HG03060 (cell line): ENCODE results near the gene SALL1.

Experiments
- ATAC-seq: cut with Tn5 transposase; IDR thresholded peaks from one replicate; pipeline ENCODE4 v1.9.1; 2021; ENCODE audit warnings: low read depth, moderate number of reproducible peaks; ENCODE audit not compliant: unreplicated experiment

SALL1 gene

DNA sequence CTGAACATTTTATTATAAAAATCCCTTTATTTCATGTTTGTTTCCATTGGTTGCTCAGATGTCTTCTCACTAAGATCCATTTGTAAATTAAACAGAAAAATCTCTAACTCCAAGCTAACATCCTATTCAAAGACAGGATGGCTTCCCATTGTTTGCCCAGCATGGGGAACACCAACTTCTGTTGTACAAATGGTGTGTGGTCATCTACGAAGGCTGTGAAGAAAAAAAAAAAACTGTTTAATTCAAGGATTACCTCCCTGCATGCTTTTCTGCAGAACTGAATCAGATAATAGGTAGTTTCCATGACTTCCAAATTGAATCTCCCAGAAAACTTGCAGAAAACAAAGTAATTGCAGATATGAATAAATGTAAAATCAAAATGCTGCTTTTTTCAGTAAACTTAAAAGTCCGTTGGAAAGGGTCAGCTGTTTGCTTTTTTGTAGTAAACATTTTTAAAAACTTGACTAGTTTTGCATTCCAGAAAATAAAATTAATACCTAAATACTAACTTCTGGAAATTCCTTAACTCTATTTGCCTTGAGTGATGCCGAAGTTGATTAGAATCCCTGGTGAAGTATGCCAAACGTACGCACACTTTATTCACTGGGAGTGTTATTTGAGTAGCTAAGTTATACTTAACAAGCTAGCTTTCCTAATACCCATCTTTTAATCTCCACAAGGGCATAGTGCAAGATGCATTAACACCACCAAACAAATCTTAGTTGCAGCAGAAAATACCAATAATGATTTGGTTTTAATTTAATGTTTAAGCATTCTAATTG lies 7.7 kb downstream of the SALL1 start:
- no peak for ATAC-seq

- no peak for ATAC-seq
Measured at GRCh38 chr16:51141541-51141940, 9.5 kb downstream of the SALL1 start.

GRCh38 chr16:51141106-51141505 lies 10.0 kb downstream of the SALL1 start:
- ATAC-seq: no peak

- no peak for ATAC-seq
Measured at GRCh38 chr16:51140112-51140511, 11.0 kb downstream of the SALL1 start.

DNA sequence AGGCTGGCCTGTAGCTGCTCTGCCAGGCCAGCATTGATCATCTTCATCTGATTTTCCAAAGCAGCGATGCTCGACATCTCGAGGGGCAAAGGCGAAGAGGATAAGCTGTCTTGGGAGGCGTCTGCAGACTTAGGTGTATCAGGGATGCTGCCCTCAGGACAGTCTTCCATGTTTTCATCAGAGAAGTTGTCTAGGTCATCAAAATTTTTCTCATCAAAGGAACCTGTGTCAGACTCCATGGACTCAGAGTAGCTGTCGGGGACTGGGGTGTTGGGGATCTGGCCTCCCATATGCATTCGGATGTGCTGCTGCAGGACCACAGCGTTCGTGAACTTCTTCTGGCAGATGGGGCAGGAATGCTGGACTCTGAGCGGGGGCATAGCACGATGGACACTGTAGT lies 11.5 kb downstream of the SALL1 start:
- no peak for ATAC-seq

- no peak for ATAC-seq
Measured at GRCh38 chr16:51138178-51138577, 12.9 kb downstream of the SALL1 start.

DNA sequence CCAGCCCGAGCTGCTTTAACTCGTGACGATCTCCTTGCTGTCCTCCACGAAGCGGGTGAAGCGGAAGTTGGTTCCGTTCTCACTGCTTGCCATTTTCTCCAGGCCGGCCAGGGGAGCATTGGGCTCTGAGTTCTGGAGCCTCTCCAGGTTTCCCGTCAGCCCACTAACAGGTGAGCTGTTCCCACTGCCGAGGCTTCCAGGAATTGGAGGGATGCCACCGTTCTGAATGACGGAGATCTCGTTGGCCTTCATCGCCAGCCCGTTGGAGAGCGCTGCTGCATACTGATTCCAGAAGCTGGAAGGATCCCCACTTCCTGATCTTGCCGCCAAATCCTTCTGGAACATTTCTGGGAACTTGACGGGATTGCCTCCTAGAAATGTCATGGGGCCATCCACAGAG lies 14.0 kb downstream of the SALL1 start:
- no peak for ATAC-seq

DNA sequence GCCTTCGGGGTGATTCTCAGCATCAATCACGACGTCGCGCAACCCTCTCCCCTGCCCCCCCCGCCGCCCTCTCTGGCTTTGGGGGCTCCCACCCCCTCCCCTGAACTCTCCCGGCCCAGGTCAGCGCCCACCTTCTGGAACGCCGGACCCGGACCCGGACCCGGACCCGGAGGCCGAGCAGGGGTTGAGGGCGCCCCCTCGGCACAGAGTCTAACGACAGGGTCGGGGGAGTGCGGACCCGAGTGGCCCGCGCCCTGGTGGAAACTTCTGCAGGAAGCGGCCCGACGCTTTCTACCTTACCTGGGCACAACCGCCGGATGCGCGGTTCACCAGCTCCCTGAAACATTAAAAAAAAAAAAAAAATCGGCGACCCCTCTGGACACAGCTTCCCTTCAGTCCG lies 16.2 kb downstream of the SALL1 start:
- no peak for ATAC-seq

GRCh38 chr16:51134269-51134812 lies 16.7 kb downstream of the SALL1 start:
- ATAC-seq: no peak

DNA sequence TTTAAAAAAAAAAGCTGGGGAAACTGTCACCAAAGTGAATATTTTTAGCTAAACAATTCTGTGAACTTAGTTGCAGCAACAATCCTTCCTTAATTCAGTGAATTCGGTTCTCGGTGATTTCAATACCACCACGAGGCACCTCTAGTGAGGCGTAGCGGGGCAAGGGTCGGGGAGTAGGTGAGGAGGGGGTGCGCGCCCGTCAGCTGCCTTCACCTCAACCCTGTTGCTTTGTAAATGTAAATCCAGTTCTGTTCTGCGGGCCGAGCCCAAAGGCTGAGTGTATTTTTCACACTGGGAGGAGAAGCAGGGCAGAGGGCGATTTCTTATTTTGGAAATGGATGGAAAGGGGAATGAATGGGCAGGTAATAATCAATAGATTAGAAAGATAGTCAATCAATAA lies 17.4 kb downstream of the SALL1 start:
- no peak for ATAC-seq

DNA sequence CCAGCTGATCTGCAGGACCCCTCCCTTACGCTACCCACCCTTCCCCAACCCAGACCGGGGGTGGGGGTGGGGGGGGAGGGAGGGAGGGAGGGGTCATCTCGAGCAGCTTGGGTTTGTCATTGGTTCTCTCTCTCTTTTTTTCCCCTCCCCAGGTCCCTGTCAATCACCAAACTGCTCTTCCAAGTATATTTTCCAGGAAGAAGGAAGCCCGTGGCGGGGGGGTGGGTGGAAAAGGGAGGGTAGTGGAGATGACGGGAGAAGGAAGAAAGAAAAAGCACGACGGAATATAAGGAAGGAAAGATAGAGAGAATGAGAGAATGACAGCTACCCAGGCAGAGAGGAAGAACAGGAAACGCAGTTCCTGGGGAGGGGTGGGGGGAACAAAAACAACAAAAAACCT lies 17.9 kb downstream of the SALL1 start:
- ATAC-seq: no peak

DNA sequence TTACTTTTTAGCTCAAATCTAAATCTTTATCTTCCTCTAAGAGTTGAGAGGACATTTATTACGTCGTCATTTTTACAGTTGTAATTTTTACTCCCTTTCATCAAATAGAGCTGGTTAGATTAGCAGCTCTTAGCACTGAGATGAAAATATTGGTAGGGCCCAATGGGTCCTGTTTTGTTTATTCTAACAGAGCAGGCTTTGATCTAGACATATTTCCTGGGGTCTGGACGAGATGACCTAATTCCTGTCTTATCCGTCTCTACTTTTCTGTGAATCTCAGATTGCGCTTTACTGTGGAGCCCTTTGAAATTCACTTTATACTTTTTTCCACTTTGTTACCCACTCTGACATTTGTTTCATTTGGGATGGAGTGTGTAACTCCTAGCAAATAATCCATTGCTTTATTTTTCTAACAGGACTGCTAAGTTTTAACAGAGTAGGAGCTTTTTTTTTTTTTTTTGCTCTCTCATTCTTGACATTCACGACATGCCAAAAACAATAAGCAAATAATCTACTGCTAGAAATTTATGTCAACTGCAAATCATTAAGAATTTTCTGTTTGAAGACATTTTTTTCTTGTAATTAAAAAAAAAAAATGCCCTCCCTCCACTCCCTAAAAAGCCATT lies 18.5 kb downstream of the SALL1 start:
- no peak for ATAC-seq

- no peak for ATAC-seq
Measured at GRCh38 chr16:51131619-51132018, 19.5 kb downstream of the SALL1 start.

- no peak for ATAC-seq
Measured at GRCh38 chr16:51129105-51129504, 22.0 kb downstream of the SALL1 start.

GRCh38 chr16:51125992-51126391 lies 25.1 kb downstream of the SALL1 start:
- no peak for ATAC-seq

- no peak for ATAC-seq
Measured at GRCh38 chr16:51124896-51125295, 26.2 kb downstream of the SALL1 start.

GRCh38 chr16:51121850-51122249 lies 29.2 kb downstream of the SALL1 start:
- ATAC-seq: no peak

GRCh38 chr16:51120730-51121347 lies 30.2 kb downstream of the SALL1 start:
- ATAC-seq: no peak

GRCh38 chr16:51119973-51120729 lies 30.9 kb downstream of the SALL1 start:
- ATAC-seq: no peak

- no peak for ATAC-seq
Measured at GRCh38 chr16:51119556-51119955, 31.5 kb downstream of the SALL1 start.

DNA sequence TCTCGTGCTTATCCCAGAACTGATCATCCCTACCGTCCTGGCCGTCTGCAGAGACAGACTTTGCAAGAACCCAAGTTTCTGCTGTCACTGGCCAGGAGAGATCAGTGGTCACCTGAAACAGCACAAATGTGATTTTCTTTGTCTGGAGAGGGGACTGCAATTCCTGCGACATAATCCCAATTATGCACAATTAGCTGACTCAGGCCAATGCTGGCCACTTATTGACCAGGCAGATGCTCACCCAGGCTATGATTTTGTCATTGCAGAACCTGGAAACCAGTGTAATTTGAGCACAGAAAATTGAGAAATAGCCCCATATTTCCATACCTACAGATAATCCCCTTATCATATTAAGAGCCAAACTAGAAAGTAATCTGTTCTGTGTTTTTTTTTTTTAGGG lies 34.7 kb downstream of the SALL1 start:
- ATAC-seq: no peak
